SK-N-SH (cell line): ENCODE data around the gene CTLA4.

ENCODE experiments used
- CTCF ChIP-seq: fragments of 200-600 bp; sonication (generic); IDR thresholded peaks from 2 replicates; pipeline ENCODE4 v1.6.1; 2017; ENCODE audit warnings: antibody characterized with exemption, mild to moderate bottlenecking, moderate library complexity
- MAX ChIP-seq: IDR thresholded peaks from 2 replicates; pipeline ENCODE4 v1.4.0; 2012; ENCODE audit warnings: low read depth
- POLR2AphosphoS5 ChIP-seq: IDR thresholded peaks from 2 replicates; pipeline ENCODE4 v1.6.1; 2012; ENCODE audit warnings: low read depth, low read length
- RFX5 ChIP-seq: IDR thresholded peaks from 2 replicates; pipeline ENCODE4 v1.6.1; 2012; ENCODE audit warnings: mild to moderate bottlenecking, improper control_type of control experiment, low read length
- TEAD4 ChIP-seq: IDR thresholded peaks from 2 replicates; pipeline ENCODE4 v1.4.0; 2012; ENCODE audit warnings: mild to moderate bottlenecking, borderline replicate concordance; ENCODE audit not compliant: insufficient read depth
- ZBTB33 ChIP-seq: IDR thresholded peaks from 2 replicates; pipeline ENCODE4 v1.4.0; 2012; ENCODE audit warnings: low read depth, borderline replicate concordance

- TF ChIP-seq POLR2AphosphoS5 (no peak), TEAD4 (no peak), CTCF (no peak), MAX (no peak), RFX5 (no peak), ZBTB33 (no peak)
Measured at GRCh38 chr2:203871371-203871983, 3.9 kb downstream of the CTLA4 start.
